ENCODE measurements around the gene CDC42EP3.

Gene CDC42EP3

DNA sequence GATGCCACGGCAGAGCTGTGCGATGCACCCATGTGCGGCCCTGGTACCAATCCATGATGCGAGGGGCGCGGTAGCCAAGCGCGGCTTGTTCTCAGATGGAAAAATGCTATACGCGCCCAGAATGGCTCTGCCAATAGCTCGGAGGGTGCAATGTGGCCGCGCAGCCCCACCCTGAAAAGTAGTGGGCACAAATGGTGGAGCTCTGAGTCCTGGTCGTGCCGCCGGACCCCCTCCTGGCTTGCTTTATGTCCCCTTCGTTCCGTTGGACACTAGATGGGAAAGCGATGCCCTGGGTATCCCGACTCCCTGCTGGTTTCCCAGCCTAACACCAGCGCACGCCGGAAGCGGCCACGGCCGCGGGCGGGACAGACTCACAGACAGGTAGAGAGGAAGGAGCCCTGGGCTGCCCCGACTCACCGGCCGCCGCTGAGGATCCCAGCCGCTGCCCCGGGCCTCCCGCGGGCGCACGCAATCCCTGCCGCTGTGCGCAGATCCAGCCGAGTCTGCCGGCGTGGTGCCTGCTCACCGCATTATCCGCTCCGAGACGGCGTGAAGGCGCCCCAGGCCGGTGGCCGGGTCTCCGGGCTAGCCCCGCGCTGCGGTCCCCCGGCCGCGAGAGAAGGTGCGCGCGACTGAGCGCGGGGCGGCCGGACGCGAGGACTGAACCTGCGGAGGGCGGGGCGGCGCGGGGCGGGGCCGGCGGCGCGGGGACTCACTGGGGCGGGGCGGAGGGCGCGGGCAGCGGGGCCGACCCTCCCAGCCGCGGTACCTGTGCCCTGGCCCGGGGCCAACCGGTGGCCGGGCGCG, at the start of gene CDC42EP3:
CDC42EP3 (minus strand) TSS at position 634 of the 807 bp plus-strand sequence. CDS start 25,055 bp downstream, outside the sequence.
- H3K9me3 ChIP-seq, result no peaks in the 10 kb centered on the region
- intact Hi-C loops (cut with DNase I; ENCODE audit: low total_unique reads), result loop anchor here (5.0 kb wide), 1 partner anchor 144 kb away; no protein-coding TSS in a partner anchor
- TF ChIP-seq, protein P1, sequence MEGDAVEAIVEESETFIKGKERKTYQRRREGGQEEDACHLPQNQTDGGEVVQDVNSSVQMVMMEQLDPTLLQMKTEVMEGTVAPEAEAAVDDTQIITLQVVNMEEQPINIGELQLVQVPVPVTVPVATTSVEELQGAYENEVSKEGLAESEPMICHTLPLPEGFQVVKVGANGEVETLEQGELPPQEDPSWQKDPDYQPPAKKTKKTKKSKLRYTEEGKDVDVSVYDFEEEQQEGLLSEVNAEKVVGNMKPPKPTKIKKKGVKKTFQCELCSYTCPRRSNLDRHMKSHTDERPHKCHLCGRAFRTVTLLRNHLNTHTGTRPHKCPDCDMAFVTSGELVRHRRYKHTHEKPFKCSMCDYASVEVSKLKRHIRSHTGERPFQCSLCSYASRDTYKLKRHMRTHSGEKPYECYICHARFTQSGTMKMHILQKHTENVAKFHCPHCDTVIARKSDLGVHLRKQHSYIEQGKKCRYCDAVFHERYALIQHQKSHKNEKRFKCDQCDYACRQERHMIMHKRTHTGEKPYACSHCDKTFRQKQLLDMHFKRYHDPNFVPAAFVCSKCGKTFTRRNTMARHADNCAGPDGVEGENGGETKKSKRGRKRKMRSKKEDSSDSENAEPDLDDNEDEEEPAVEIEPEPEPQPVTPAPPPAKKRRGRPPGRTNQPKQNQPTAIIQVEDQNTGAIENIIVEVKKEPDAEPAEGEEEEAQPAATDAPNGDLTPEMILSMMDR (IDR thresholded peaks at IDR 0.05), result no peak
- peaks cover 0 to 6% (median 0%) of the 10 kb centered on the region in 3 donors for H3K36me3 ChIP-seq
- peaks cover 0 to 41% (median 26%) of the 10 kb centered on the region in 4 donors for H3K4me1 ChIP-seq
- H3K27ac ChIP-seq, result peak within 1 kb of the TSS; percentile 97
- no peaks in the 10 kb centered on the region for H3K27me3 ChIP-seq
- H3K4me3 ChIP-seq, result peak within 1 kb of the TSS; percentile 74 to 97
- DNase-seq, result peak; percentile 35 to 81

GRCh38 chr2:37721201-37721560, 49.7 kb upstream of the CDC42EP3 start:
- Histone ChIP-seq H3K9me3 (no peaks in the 10 kb centered on the region), H3K4me1 (peaks cover 0 to 15% (median 9%) of the 10 kb centered on the region in 4 donors), H3K36me3 (no peaks in the 10 kb centered on the region), H3K4me3 (no peak overlapping the region), H3K27me3 (no peaks in the 10 kb centered on the region), H3K27ac (peak overlapping the region; percentile 47 to 58)
- DNase-seq, result no peak
- TF ChIP-seq, protein P1 (IDR thresholded peaks at IDR 0.05), result no peak
- intact Hi-C loops (cut with DNase I; ENCODE audit: low total_unique reads), result no loop called here

DNA sequence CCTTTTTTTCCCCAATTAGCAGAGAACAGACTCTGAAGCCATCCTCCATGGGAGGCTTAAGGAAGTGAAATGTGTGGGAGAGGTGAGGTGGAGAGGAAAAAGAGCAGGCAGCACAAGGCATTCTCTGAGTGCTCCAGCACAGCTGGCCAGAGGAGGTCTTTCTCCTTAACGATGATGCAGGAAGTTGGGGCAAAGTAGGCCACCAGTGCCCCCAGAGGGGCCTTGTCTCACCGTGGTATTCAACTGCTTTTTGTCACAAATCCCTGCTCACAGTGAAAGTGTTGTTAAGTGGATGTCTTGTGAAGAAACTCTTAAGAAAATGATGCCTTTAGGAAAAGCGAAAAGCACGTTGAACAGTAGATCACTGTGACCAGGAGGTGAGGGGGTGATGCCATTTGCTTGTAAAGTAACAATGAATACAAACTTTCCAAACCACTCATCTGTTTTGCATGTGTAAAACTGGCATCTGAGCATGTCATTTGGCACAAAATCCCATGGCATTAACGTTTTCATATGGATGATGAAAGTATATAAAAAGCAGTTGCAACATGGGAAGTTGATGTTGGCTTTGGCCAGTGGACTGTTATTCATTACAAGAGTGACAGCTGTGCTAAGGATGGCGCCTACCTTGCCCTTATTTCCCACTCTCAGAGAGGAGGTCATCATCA, 49.2 kb upstream of the CDC42EP3 start:
- H3K4me1 ChIP-seq, result peaks cover 0 to 15% (median 9%) of the 10 kb centered on the region in 4 donors
- H3K9me3 ChIP-seq, result no peaks in the 10 kb centered on the region
- no peaks in the 10 kb centered on the region for H3K27me3 ChIP-seq
- intact Hi-C loops (cut with DNase I; ENCODE audit: low total_unique reads), result no loop called here
- H3K27ac ChIP-seq, result peak overlapping the region; percentile 47 to 58
- no peaks in the 10 kb centered on the region for H3K36me3 ChIP-seq
- no peak for DNase-seq
- H3K4me3 ChIP-seq, result no peak overlapping the region
- TF ChIP-seq, protein P1 (IDR thresholded peaks at IDR 0.05), result no peak

- H3K27ac ChIP-seq, result no peak overlapping the region
- H3K4me1 ChIP-seq, result peaks cover 0 to 15% (median 9%) of the 10 kb centered on the region in 4 donors
- no peak for DNase-seq
- H3K9me3 ChIP-seq, result peaks cover 0 to 10% (median 0%) of the 10 kb centered on the region in 3 donors
- H3K4me3 ChIP-seq, result no peak overlapping the region
- H3K27me3 ChIP-seq, result no peaks in the 10 kb centered on the region
- TF ChIP-seq, protein P1 (IDR thresholded peaks at IDR 0.05), result no peak
- intact Hi-C loops (cut with DNase I; ENCODE audit: low total_unique reads), result no loop called here
- H3K36me3 ChIP-seq, result no peaks in the 10 kb centered on the region
Measured at GRCh38 chr2:37718515-37719161, 47.2 kb upstream of the CDC42EP3 start.

DNA sequence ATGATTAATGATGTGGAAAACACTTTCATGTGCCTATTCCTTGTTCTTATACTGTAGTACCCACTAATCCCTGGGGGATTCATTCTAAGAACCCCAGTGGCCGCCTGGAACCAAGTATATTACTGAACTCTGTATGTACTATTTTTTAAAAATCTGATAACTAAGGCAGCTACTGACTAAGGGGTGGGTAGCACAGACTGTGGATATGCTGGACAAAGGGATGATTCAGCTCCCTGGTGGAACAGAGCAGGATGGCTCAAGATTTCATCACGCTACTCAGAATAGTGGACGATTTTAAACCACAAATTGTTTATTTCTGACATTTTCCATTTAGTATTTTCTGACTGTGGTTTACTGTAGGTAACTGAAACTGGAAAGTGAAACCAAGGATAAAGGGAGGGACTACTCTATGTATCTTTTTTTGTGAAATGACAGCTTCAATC, 41.8 kb upstream of the CDC42EP3 start:
- Histone ChIP-seq H3K27ac (no peak overlapping the region), H3K9me3 (peaks cover 0 to 10% (median 0%) of the 10 kb centered on the region in 3 donors), H3K36me3 (no peaks in the 10 kb centered on the region), H3K4me3 (no peak overlapping the region), H3K4me1 (peaks cover 0 to 5% (median 0%) of the 10 kb centered on the region in 4 donors), H3K27me3 (no peaks in the 10 kb centered on the region)
- TF ChIP-seq, protein P1 (IDR thresholded peaks at IDR 0.05), result no peak
- no peak for DNase-seq
- intact Hi-C loops (cut with DNase I; ENCODE audit: low total_unique reads), result no loop called here

Data from tibial artery (tissue), 4 donors.